Activated CD4-positive, alpha-beta T cell treated with anti-CD3 and anti-CD28 coated beads, Interleukin-2, amount 50 U/mL, for 24 hours (primary cell): ENCODE data around the gene CHIC1.

Source experiments
- DNase-seq, 2 donors: peaks; one replicate each; pipeline ENCODE4 v3.0.0-alpha.2; 2020; ENCODE audit warnings: low read depth in 1 of 2, low spot score in 1 of 2

Gene CHIC1

DNA sequence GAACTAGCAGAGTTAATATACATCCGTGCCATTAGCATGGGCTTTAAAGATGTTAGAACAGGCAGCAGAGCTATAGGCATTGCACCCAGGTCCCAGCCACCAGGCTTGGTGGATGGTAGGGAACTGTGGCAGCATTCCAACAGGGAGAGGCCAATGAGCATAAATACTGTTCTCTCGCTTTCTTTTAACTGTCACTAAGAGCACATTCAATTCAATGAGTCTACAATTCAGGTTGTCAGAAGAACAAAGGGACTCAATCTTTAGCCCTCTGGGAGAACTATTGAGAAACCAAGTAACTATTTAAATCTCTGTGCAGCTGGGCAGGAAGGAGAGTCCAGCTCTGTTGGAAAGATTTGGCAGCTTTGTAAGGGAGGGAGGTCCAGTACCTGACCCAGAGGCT, 165.6 kb downstream of the CHIC1 start:
- no peak for DNase-seq
